ENCODE results near the gene DCAF8.

Gene DCAF8

GRCh38 chr1:160187407-160187806 lies 74.9 kb downstream of the DCAF8 start:
- no peak for DNase-seq (ENCODE audit: low spot score)
- Histone ChIP-seq H3K27ac (no peak overlapping the region), H3K4me3 (no peak overlapping the region)
- TF ChIP-seq CTCF (IDR thresholded peaks at IDR 0.05), result no peak

DNA sequence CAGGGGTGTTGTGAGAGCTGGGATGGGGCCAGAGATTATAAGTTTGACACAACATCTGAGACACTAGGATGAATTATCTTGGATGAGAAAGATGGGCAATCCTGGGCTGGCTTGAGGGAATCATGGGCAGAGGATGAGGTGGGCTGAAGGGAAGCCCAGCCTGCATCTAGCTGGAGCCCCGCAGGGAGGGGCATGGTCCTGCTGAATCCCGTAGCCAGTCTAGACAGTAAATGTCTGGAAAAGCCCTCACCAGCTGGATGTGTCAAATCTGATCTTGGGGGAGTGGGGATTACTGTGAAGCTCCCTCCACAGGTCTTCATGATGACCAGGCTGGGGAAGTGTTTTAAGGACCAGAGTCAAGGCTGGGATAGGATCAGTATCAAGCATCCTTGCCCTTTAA lies 75.6 kb downstream of the DCAF8 start:
- TF ChIP-seq CTCF (IDR thresholded peaks at IDR 0.05), result no peak
- DNase-seq (ENCODE audit: low spot score), result no peak
- Histone ChIP-seq H3K27ac (no peak overlapping the region), H3K4me3 (no peak overlapping the region)

DNA sequence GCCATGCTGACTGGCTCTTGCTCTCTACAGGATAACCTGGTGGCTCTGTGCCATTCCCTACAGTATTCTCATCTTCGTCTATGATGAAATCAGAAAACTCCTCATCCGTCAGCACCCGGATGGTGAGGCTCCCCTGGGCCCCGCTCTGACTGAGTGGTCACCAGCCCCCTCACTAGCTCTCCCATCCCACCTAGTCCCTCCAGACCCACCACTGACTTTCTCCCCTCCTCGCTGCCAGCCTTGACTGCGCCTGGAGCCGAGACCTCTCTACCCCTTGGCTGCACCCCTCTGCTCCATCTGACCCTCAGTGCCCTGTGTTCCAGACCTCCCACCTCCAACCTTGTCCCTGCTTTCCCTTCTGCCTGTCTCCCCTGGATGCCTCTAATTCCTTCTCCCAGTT lies 76.1 kb downstream of the DCAF8 start:
- Histone ChIP-seq H3K4me3 (no peak overlapping the region), H3K27ac (no peak overlapping the region)
- no peak for DNase-seq (ENCODE audit: low spot score)
- no peak for TF ChIP-seq CTCF (IDR thresholded peaks at IDR 0.05)

DNA sequence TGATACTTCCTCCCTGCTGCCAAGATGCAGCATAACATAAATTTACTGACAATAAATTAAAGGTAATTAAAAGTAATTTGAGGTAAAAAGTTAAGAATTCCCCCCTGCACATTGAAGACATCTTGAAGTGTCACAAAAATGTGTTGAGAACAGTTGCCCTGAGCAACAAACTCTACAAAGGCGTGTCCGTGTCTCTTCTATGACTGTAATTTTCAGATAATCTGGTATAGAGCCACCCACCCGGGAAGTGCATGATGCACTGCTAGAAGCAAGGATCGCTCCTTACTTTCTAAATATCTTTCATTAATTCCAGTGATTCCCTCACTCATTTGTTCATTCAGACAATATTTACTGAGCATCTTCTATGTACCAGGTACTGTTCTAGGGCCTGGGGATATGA lies 83.0 kb downstream of the DCAF8 start:
- H3K4me3 ChIP-seq, result no peak overlapping the region
- no peak overlapping the region for H3K27ac ChIP-seq
- TF ChIP-seq CTCF (IDR thresholded peaks at IDR 0.05), result no peak
- no peak for DNase-seq (ENCODE audit: low spot score)

DNA sequence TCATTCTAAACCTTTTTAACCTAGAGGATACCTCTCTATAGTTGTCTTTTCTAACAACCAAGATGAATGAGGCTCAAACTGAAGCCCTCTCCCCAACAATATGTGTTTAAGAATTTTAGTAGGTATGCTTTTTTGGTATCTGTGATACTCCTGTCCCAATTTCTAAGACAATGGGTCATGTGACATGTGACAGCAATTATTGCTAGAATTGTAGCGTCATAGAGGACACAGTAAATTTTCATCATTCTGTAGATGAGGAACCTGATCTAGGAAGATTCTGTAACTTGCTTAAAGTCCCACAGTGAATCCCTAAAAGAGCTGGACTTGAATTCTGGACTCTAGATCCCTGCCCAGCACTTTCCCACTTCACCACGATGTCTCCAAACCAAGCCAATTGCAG lies 83.6 kb downstream of the DCAF8 start:
- DNase-seq (ENCODE audit: low spot score), result no peak
- Histone ChIP-seq H3K27ac (no peak overlapping the region), H3K4me3 (no peak overlapping the region)
- TF ChIP-seq CTCF (IDR thresholded peaks at IDR 0.05), result no peak

GRCh38 chr1:160177667-160178066 lies 84.7 kb downstream of the DCAF8 start:
- no peak for TF ChIP-seq CTCF (IDR thresholded peaks at IDR 0.05)
- no peak for DNase-seq (ENCODE audit: low spot score)
- Histone ChIP-seq H3K27ac (no peak overlapping the region), H3K4me3 (no peak overlapping the region)

GRCh38 chr1:160177231-160177630 lies 85.1 kb downstream of the DCAF8 start:
- Histone ChIP-seq H3K27ac (no peak overlapping the region), H3K4me3 (no peak overlapping the region)
- no peak for DNase-seq (ENCODE audit: low spot score)
- TF ChIP-seq CTCF (IDR thresholded peaks at IDR 0.05), result no peak

All from coronary artery (tissue), 2 donors.